Activated CD4-positive, CD25-positive, alpha-beta regulatory T cell (primary cell): Measurements from ENCODE around the gene OPCML.

Experiments used
- DNase-seq, 4 experiments: peaks; one replicate each; lab custom pipeline; 2025; lab: John Stamatoyannopoulos, UW

The OPCML gene

DNA sequence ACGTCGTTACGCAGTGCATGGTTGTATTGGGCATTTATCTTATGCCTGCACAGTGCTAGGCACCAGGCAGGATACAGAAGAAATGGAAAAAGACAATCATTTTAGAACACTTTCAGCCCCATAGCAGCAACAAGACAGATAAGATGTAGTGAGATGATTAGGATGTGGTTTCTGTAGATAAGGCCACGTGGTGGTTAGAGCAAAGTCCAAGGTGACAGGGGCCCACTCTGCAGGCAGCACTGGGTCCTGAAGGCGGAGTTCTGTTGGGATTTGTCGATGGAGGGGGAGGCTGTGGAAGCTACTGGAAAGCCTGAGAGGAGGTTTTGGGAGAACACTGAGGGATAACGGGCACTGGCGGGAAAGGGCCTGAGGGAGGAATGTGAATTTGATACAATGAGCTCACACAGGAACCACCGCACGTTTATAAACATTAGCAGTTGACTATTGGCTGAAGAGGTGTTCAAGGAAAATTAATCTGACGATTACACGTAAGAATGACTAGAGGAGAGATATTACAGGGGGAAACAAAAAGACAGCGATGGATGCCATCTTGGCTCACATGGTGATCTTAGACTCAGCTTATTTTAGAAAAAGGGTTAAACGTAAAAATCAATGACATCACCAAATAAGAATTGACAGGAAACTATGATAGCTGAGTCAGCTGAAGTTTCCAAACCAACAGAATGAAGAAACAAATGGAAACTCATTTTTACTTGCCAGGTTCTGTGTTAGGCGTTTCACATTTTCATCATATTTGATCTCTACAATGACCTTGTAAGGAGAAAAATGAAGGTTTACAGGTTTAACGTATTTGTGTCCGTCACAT is 551.0 kb downstream of the OPCML start:
- DNase-seq = no peak

DNA sequence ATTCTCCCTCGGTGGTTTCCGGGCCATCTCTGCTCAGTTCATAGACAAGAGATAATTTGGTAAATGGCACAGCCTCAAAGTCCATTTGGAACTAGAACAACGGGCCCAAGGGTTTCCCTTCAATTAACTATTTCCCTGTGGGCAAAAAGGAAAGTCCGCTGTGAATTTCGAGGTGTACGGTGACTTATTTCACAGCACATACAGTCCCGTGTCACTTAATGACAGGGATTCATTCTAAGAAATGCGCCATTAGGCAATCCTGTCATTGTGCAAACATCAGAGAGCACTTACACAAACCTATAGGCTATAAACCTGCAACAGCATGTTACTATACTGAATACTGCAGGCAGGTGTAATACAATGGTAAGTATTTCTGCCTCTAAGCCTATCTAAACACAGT is 551.6 kb downstream of the OPCML start:
- DNase-seq = no peak

DNA sequence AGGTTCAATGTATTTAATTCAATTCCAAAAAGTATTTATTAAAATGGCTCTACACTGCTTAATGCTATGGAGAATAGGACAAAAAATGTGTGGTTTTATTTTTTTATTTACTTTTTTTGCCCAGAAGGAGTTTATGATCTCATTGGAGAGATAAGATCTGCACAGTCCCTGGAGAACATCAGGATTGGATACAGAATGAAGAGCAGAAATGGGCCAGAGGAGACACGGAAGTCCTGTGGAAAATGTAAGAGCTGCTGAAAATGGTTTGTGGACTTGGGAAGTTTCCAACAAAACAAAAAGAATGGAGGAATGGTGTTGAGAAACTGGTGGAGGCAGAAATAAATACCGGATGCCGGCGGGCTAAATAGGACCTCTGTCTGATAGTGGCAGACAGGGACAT is 554.6 kb downstream of the OPCML start:
- DNase-seq = no peak

DNA sequence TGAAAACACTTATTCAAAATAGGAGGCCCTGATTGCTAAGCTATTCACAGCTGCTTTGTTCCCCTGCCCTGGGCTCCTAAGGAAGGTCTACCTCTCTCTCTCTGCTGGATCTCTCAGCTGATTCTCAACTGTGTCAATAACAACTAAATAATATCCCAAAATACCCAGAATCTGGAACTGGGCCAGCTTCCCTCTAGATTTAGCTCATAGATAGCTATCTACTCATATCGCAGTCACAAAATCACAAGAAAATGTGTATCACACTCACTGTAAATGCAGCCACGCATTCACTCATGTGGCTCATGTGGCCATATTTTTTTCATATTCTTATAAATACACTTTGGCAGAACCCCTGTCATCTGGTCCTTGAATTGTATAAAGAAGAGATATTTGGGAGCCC is 555.1 kb downstream of the OPCML start:
- DNase-seq = no peak

DNA sequence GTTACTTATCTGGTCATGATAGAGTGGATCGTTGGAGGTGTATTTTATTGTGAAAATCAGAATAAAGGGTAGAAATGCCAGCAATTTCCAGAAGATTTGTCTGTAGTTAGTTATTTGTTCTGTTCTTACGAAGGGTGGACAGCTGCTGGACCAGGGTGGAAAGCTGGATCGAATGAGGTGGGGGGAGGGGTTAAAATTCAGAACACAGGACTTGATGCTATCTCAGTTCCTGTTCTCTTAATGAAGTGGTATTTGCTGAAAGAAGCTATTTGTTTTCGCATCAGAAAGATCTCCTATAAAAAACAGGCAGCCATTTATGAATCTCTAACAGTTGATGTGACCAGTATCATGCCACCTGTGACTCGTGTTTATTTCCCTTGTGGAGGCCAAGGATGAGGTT is 556.2 kb downstream of the OPCML start:
- no peak for DNase-seq

DNA sequence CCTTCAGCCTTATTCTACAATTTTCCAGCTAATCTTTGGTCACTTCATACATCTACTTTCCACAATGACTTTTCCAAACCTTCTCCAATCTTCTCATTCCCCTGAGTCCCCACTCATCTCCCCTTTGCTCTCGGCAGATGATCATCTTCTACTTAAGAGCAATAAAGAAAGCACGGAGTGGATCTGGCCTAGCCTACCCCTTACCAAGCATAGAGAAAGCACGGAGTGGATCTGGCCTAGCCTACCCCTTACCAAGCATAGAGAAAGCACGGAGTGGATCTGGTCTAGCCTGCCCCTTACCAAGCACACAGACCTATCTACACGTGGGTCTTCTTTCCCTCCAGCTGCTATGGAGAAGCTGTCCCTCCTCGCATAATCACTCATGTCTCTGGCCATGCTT is 558.6 kb downstream of the OPCML start:
- DNase-seq = no peak

DNA sequence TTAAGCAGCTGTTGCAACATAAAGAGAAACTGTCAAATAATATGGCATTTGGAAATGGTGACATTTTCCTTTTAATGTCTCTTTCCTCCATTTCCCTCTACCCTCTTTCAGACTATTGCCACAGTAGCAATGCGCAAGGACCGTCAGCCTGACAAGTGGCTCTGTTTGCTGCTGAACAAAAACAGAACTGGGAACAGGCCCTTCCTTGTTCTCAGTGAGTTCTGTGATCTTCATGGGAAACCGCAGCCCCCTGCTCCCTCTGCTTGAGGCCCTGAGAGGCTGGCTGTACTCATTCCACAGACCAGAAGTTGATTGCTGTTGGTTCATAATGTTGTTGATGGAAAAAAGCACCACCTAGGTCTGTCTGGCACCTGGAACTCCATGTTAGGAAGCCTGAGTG is 559.7 kb downstream of the OPCML start:
- DNase-seq = no peak

DNA sequence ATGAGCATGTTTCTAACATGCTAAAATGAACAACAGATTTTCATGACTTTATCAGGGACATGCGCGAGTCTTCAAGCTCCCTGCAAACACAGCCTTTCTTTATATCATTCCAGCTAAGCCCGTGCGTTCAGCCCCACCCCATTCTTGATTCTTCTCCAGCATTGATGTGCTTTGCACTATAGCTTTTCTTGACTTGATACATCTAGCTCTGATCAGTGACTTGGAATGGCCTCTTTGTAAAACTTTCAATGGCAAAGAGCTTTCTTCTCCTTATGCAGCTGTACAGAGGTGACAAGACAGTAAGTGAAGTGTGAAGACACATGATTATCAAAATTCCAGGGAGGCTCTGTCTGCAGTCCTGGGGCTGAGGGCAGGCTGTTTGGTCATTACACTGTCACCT is 561.0 kb downstream of the OPCML start:
- DNase-seq = no peak

DNA sequence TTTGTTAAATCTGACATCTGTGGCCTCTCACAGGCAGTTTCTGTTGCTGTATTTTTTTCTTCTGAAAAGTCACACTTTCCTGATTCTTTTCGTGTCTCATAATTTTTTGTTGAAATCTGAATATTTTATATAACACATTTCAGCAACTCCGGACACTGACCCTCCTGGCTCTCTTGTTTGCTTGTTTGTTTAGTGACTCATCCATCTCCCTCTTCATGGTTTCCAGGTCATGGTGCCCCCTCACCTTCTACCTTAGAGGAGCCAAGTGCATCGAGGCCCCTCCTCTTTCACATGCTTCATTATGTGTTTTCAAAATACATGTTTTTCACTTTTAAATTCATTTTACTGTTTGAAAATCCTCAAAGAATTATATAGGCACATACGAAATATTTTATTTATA is 562.4 kb downstream of the OPCML start:
- no peak for DNase-seq

DNA sequence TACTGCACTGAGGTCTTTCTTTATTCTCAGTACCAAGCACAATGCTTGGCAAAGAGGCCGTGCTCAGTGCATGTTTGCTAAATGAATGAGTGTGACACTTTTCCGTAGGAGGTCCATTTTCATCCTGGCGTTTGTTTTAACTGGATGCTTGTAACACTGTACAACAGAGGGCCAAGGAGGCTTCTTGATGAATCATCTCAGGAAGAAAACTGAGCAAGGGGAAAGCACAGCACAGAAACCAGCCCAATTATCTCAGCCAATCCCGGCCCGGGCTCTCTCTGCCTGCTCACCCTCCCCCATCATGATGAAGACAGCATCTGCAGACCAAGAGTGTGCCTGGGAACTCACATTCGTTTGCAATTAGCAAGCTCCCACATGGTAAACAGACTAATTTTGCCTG is 570.3 kb downstream of the OPCML start:
- no peak for DNase-seq

DNA sequence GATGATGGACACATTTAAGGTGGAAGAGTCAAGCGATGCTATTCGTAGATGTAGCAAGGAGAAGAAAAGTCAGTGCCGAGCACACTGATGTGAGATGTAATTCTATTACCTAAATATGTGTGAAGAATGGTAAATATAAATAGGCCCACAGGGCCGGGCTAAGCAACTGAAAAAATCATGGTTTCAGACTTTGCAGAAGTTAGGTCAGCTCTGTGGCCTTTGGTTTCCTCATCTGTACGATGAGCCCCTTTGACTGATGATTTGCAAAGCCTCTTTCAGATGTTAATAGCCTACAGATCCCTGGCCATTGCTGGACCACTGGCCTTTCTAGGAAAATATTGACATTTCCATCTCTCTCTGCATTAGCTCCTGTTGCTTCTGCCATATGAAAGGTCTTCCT is 570.8 kb downstream of the OPCML start:
- DNase-seq = no peak

DNA sequence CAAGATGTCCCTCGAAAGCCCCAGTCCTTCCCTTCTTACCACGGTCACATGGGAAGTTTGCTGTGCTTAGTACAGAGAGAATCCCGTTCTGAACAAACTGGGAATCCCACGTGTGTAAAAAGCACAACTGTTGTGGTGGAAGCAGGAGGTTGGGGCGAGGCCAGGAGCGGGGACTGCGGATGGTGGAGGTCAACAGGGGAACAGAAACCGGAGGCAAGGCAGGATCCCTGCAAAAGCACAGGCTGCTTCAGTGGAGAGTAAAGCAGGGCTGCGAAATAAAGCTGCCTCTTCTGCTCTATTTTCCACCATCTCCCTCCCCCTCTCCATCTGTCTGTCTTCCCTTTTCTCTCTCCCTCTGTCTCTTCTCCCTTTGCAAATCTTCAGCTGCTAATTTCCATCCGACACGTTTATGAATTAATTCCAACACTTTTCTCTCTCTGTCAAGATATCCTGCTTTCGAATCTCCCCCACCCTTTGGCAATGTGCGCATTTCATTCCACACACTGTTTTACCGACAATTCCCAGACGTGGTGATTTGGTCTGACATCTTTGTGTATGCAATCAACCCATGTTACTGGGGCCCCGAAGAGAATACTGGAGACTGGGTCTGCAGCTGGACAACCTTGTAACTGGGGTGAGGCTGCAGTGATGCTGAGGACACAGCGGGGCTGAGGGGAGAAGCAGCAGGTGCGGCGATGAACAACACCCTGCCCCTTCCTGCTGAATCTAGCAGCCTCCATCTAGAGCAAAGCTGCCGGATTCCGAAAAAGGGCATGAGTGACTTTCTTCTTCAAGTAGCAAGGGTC is 571.8 kb downstream of the OPCML start:
- DNase-seq = no peak

DNA sequence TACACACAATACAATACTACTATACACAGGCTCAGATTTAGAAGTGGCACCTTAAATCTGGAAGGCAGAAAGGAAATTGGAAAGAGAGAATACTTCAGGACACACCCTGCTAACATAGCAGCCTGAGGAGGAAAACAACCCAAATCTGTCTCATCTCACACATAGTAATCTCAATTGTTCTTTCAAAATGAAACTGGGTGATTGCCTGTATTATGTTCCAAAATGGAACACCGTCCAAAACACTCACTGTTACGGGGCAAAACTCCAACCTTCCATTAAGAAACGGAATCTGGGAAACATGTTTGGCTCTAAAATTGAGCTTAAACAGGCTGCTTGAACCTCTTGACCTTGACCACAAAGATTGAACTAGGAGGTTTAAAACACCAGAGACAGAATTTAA is 572.6 kb downstream of the OPCML start:
- DNase-seq = no peak

DNA sequence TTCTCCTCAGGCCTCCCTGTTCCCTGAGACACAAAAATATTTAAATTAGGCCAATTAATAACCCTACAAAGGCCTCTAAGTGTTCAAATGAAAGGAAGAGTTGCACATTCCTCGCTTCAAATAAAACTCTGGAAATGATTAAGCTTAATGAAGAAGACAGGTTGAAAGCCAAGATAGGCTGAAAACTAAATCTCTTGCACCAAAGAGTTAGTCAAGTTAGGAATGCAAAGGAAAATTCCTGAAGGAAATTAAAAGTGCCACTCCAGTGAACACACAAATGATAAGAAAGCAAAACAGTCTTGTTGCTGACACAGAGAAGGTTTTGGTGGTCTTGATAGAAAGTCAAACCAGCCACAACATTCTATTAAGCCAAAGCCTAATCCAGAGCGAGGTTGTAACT is 574.4 kb downstream of the OPCML start:
- DNase-seq = no peak

DNA sequence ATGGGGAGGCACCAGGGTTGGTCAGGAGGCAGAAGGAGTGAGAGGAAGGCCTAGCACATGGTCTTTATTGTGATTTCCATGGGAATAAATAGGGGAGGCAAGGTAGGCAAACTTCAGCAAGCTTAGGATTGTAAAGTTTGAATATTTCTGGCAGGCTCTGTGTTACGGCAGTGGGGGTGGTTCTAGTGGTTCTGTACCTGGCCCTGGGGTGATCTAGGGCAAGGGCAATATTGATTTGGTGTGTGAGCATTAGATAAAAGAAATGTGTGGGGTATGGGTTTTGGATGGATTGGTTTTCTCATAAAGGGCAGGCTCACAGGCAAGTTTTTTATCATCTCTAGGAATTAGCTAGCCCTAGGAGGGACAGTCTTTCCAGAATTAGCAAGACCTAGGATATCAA is 584.0 kb downstream of the OPCML start:
- no peak for DNase-seq

DNA sequence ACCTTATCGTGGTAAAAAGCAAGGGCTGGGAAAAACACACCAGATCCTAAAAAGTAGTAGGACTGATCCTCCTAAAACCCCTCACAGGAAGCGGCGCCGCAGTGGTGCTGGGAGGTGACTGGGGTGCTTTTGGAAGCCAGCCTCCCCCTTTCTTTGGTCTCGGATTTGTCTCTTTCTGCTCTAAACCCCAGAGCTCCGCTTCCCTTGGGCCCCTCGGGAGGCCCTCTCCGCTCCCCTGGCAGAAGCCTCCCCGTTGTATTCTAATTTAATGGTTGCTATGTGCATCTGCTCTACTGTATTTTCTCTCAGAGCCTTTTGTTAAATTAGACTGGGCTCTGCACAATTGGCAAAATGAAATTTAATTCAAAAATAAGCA is 587.7 kb downstream of the OPCML start:
- no peak for DNase-seq

DNA sequence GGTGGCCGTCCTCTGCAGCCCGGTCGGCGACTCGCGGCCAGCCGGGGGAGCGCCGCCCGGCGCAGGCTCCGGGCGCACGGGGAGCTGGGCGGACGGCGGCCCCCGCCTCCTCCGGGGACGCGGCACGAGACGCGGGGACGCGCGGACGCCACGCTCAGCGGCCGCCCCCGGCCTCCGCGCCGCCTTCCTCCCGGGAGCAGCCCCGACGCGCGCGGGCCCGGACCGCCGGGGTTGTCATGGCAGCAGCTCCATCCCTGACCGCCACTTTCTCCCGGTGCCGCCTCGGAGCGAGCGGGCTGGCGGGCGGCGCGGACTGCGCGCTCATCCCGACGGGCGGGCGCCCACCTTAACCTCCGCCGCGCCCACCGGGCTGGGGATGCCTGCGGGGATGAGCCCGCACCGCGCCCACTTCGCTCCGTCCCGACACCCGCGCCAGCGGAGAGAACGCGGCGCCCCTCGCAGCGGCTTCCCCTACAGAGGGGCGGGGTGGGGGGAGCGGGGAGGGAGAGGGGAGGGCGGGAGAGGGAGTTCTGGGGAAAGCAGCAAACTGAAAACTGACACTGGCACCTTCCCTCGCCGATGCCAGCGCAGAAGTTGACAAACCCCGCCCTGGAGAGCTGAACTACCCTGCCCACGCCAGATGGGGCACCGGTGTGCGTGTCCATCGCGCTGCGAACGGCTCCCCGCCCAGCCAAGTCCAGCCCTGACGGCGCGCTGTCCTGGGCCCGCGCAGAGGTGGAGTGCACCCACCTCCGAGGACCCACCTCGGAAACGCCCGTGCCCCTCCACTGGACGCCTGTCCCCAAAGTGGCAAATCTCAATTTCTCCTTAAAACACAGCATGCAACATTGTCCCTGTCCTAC is 588.4 kb downstream of the OPCML start:
- no peak for DNase-seq

DNA sequence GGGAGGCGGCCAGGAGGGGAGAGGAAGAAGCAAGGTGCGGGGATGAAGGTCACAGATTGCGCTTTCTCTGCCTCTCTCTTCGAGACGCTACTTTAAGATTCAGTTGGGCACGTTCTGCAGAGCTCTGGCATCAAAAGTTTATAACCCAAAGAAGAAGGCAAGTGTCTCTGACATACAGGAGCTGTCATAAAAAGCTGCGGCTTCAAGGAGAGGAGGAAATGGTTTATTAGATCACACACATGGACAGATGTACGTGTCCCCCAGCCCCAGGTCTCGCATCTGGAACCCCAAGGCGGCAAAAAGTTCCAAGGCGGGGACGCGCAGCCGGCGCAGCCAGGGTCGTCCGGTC is 589.0 kb downstream of the OPCML start:
- no peak for DNase-seq

DNA sequence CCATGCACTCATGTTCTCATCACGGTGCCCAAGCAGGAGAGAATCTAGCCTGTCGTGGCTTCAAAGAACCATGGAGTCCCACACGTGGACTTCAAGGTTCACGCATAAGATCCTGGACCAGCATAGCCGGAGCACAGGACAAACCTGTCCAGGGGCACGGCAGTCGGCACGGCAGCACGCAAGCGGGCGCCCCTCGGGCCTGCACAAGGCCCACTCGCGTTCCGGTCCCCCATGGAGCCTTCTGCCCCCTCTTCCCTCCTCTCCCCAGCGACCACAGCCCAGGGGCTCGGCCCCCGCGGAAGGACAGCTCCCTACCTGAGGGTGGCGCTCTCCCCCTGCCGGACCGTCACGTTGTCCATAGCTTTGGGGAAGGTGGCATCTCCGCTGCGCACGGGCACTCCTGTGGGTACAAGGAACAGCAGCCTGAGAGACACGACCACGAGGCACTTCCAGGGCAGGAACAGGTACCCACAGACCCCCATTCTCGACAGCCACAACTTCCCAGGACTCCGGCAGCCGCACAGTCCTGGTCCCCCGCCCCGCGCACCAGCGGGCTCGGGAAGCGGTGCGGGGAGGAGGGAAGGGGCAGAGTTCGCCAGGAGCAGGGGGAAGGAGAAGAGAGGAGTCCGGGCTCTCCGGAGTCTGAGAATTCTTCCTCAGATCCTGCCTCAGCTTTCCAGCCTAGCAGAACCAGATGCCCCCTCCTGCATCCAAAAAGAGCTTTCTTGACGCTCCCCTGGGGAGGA is 589.5 kb downstream of the OPCML start:
- DNase-seq = no peak

DNA sequence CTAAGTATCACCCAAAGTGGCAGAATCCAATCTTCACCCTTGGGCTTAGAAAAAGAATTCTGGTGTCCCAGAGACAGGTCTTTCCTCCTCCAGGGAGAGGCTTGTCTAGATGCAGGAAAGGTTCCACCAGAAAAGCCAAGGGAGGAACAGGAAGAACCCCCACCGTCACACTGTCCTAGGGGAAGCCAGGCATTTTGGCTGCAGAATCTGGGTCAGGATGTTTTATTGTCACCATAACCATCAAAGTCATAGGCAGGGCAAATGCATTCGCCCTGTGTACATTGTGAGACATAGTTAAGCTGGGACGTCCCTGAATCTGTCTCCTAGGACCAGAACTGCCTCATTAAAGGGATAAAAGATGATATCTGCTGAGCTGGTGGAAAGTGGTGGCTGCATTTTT is 590.5 kb downstream of the OPCML start:
- no peak for DNase-seq

DNA sequence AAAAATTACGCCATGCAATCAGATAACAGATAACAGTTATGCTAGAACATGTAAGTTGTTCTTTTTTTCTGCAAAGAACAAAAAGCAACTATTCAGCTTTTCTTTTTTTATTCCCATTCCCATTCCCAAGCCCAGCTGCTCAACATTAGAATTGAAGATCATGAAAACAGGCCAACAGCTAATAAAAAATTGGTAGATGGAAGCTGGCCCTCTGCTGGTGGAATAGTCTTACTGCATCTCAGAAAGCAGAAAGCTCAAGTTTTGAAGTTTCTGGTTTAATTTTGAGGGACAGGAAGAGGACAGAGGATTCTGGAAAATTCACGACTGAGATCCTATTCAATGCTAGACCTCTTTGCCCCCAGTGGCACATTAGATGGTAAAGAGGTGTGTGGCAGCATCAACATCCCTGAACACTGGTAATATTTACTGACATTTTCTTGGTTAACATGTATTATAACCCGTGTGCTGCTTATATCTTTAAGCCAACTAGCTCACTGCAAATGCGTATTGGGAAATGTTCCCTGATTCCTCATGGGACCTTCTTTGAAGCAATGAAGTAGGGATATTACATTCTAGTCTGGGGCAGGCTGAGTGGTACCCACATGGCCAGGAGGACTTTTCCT is 591.2 kb downstream of the OPCML start:
- DNase-seq = no peak

DNA sequence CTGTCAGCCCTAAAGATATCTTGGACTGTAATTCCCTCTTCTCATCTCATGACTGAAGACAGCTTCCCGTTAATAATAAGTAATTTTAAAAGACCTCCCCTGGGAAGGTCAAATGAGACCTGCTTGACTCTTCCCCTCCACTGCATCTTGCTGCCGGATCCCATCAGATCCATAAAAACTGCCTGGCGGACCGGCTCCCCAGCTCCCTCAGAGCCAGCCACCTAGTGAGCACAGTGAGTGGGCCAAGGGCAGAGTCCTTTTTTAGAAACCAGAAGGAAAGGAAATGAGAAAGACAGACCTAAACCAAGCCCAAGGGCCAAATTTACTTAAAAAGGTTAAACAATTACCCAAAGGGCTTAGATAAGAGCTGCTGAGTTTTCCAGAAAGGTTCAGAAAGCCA is 595.3 kb downstream of the OPCML start:
- DNase-seq = no peak
